HG03521 (cell line): ENCODE data around the gene MAP3K7CL.
"Not testable (repeated sequence)": the region's sequence is repeated elsewhere in the genome, so short reads cannot be mapped to it uniquely, and the experiment has no call there.

ENCODE experiments used
- ATAC-seq: cut with Tn5 transposase; IDR thresholded peaks from one replicate; pipeline ENCODE4 v1.9.1; 2021; ENCODE audit warnings: mild to moderate bottlenecking, moderate library complexity; ENCODE audit not compliant: unreplicated experiment

MAP3K7CL gene

DNA sequence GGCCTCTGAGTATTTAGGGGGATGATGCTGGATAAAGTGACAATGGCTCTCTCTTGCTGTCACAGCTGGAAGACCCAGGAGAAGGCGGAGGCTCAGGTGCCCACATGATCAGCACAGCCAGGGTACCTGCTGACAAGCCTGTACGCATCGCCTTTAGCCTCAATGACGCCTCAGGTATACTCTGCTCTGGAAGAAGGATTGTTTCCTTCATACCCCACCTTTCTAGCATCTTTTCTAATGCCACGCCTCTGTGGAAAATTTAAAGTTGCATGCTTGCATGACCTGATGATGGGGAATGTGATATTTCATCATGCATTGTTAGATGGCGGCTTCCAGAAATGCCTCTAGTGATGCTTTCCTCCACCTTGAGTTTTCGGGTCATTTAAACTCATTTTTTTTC lies 2.8 kb downstream of the MAP3K7CL start:
- ATAC-seq, result no peak

DNA sequence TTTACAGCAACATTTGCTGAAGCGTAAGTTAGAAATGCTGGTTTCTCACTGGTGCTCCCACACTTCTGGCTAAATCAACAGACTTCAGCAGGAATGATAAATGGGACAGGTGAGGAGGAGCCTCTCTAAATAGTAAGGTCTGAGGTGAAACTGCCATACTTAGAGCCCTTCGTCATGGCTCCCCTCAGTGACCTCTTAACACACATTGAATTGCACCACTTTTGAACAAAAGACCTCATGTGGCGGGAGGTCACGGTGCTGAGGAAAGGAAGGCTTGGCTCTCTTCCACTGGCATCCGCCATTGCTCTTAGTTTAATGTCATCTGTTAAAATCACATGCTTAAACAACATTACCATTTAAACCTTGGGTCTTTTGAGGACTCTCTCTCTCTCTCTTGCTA lies 3.4 kb downstream of the MAP3K7CL start:
- no peak for ATAC-seq

DNA sequence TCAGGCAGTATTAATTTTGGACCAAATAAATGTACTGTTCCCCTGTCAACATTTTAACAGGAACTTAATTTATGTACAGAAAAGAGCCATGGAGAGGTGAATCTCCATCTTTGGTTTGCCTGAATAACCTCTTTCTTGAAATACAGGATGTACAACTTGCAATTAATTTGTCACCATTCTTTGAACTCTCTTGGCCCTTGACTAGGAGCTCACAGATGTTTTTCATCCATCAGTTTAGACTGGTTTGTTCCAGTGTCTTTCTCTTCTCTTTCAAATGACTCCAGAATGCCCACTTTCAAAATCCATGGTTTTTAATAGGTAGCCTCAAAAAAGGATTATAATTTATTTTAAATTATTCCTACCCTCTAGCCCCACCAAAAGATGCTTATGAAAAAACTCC lies 5.0 kb downstream of the MAP3K7CL start:
- ATAC-seq, result no peak

DNA sequence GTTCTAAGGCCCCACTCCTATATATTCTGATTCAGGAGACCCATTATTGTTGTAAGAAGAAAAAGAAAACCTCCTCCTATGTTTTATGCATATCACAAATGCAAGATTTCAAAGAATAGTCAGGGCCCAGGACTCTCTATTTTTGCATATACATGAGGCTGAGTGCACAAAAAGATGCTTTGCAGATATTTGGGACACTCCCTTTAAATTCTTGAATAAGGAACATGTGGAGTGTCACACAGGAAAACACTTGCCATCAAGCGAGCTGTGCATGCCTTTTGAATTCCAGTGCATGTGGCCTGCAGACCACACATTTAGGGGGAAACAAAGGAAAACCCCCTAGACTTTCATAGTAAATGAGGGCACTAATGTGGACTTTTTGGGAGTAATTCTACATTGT lies 5.6 kb downstream of the MAP3K7CL start:
- no peak for ATAC-seq

DNA sequence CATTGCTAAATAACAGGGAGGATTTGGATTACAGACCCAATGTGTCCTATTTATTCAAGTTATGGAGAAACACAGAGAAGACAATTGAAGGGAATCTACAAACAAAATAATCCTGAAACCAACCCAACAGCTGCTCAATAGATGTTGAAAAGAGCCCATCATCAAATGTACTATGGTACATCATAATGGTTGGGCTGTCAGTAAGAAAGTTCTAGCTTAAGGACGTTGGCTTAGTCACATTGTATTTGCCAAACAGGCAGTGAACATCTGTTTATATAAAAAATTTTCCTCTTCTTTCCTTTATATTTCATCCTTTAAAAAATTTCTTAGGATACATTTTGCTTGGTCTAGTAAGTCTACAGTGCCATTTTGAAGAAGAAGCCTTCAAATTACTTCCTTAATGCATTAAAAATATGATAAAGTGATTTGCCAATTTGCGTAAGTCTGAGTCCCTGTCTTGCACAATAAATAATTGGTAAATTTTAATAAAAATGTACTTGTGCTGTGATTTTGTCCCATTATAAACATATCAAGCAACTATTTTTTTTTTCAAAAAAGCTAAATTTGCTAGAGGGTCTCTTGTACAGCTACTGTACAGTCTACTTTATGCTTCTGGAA lies 14.4 kb downstream of the MAP3K7CL start:
- ATAC-seq, result no peak

DNA sequence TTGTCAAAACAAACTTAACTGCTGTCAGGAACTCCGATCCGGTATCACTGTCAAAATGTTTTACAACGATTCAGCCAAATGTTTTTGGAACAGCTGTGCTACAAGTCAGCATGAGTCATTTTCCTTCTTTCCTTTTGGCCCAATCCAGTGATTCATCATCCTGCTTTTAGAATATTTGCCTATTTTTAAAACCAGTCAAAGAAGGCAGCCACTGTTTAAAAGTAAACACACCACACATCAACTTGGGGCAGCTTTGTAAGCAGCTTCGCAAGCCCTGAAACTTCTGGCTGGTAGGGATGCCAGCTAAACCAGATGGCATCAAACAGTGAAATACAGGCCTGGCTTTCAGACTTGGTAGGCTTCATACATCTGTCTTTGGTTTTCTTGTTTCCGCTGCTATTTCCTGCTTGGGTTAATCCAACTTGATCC lies 14.9 kb downstream of the MAP3K7CL start:
- ATAC-seq, result no peak

DNA sequence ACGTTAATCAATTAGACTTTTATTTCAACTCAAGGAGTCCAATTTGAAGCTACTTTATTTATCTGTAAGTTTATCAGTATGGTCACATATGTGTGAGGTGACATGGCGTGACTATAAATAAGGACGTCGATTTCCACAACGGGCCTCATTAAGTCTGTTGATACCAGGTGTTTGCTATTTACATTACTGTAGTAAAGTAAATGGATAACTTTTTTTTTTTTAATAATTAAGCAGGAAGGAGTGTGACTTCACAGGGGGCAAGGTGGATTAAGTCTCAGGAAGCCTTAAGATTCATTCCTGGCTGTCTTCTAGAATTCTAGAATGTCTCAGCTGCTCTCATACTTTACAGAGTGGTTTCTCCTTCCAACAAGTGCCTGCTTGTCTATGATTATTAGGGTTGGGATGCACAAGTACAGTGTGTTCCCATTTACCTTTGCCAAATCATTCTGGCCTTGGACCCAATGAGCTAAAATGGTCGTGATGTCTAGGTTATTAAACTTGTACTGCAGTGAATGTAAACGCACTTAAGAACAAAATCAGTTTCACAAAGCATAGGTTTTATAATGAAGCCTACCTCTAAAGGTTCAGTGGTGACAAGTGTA lies 15.5 kb downstream of the MAP3K7CL start:
- no peak for ATAC-seq

DNA sequence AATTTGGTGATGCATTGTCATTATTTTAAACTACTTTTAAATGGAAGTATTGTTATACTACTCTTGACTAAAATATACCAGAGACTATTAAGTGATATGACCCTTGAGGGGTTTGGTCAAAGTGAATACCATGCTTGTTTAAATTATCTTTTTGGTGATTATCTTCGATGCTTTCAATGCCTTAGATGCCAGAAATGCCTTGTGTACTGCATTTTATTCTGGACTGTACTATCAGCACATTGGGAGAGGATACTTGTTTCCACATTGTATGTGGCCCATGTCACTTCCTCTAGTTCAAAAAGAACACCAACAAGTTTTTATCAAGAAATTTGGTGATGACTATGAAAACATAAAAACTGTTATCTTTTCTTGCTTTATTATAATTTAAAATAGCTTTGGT lies 16.3 kb downstream of the MAP3K7CL start:
- ATAC-seq, result no peak

DNA sequence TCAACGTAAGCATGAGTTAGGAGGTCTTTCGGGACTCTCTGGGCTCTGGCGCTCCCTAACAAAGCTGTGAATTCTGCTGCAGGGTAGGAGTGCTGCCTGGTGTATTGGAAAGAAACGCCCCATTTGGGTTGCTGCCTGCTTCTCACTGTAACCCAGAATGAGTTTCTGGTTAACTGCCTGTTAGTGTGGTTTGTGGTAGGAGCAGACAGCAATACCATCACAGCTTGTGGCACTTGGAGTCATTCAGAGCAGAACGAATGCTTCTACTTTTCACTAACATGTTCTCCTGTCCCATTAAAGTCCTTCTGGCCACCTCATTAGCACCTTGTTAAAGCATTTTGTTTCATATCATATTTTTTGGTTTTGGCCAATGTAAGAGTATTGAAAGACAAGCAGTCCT lies 18.1 kb downstream of the MAP3K7CL start:
- no peak for ATAC-seq

DNA sequence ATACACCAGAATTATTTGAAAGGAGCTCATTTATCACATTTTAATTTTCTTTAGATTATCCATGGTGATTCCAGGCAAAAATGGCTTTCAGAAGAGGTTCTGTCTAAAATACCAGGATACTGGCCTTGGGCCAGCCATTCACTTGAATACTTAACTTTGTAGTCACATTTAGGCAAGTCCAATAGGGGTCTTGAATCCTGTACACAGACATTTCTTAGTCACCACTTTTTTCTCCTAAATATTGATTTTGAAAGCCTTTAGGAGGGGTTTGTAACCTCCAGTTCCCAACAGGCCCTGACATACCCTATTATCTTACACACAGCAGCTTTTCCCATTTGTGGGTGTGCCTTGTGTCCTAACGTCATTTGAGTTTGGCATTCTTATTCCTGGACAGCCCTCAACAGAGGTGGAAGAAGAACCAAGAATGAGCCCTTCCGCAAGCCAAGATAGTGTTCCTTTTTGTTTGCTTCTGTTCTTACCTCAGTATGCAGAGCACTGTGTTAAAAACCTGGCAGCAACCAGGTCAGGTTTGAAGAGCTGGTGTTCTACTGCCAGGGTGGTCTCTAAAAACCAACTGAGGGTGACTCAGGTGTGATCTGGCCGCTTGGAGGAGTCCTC lies 19.5 kb downstream of the MAP3K7CL start:
- no peak for ATAC-seq

DNA sequence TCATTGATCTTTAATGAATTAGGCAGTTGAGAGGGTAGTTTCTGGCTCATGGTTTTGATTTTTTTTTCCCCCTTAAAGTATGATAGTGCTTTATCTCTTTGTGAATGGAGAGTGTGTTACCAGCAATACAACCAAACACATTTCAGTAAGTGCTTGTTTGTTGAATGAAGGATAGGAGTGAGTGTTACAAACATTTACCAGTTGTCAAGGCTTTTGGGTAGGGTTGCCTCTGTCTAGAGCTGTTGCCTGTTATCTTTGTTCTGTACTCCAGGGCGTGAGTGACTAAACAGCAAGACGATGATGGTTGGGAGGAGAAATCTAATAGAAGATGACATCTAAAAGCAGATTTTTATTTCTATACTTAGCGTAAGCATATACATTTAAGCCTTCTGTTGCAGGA lies 21.5 kb downstream of the MAP3K7CL start:
- ATAC-seq, result no peak

DNA sequence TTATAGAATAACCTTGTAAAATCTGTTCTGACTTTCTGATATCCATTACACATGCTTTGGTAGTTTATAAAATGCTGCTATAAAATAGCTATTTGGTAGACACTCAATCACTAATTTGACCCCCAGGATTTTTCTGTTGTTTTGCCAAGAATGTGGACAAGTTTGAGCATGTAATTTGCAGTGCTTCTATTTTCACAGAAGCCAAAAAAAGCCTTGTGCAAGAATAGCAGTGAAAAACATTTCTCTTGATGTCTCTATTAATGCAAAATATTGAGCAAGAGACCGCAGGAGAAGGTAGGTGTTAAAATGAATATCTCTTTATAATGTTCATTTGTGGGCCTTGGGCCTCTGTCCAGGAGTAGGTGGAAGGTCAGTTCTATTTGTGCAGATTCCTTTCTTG lies 22.5 kb downstream of the MAP3K7CL start:
- no peak for ATAC-seq

DNA sequence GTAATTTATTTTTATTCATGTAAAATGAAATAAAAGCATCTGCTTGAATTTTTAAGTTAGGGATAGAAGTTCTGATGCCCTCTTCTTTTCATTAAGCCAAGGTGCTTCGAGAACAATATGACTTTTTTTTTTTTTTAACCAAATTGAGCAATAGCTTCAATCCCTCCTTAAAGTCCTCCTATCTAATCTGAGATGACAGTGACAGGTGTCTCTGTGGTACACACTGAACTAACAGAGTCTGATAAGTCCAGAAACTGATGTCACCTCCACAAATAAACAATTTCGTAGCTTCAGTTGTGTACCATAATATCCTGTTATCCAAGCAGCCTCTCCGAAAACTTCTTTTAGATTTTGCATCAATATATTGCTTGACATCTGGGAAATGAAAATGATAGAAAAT lies 23.8 kb downstream of the MAP3K7CL start:
- ATAC-seq, result no peak

DNA sequence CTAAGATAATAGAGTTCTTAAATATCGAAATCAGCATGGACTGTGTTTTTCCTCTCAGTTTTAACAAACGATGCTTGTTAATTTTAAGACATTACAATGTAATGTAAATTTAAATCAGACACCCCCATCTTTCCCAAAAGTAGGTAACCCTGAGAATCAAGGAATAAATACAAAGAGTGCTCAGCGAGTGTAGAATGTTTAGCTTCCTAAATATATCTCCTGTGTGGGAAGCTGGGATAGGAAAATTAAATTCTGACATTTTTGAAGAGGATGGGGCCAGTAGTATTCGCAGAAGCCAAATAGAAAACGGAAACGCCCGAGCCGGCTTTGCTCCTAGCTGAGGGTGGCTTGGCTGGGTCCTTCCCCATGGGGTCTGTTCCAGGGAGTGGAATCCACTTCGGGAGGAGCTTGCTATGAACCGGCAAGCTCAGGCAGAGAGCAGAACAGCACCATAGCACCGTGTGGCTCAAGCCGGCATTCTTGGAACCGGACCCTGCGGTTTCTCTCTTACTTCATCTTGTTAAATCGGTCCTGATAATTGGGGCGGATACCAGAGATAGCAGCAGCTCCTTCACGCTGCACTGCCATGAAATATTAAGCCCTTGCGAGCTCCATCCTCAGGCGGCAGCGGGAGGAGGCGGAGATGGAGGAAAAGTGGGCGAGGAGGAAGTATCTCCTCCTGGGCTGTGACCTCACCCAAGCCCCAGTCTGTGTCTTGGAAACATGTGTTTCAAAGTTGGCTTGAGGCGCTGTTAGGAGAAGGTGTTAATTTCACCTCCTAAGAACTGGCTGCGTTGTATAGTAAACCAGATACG lies 24.9 kb downstream of the MAP3K7CL start:
- no peak for ATAC-seq

DNA sequence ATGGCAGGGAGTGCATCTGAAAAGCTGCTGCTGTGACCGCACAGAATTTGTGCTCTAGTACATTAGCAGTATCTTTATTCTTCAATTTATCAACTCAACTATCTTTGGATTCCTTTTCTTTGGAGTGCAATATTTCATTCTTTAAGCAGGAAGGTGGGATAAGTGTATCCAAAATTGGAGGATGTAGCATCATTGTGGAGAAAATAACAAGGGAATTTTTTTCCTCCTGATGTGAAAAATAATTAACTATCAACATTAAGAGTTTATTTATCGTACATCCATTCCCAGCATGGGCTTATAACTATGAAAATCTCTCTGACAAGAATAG lies 25.5 kb downstream of the MAP3K7CL start:
- ATAC-seq, result no peak

DNA sequence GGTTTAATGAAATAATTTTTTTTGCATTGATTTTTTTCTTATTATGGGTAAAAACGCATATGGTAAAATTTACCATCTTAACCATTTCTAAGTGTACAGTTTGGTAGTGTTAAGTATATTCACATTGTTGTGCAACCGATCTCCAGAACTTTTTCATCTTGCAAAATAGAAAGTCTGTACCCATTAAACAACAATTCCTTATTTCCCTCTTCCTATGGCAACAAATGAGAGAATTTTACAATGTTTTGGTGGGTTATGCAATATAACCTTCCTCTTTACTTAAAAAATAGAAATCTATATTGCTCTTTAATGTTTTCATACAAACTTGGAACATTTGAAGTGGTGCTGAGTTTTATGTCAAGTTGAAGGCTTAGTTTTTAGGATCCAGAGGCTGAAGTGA lies 26.6 kb downstream of the MAP3K7CL start:
- no peak for ATAC-seq

DNA sequence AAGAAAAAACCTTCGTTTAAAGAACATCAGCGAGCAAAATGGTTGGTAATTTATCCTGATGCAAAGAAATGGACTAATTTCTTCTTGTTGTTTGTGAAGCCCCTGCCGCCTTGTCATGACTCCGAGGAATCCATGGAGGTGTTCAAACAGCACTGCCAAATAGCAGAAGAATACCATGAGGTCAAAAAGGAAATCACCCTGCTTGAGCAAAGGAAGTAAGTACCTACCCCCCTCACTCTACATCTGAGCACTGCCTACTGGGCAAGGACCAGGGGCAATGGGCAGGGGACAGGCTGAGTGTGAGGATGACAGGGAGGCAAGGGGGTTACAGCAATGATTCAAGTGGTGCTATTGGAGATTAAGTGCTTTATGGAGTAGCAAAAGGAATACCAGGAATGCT lies 29.4 kb downstream of the MAP3K7CL start:
- no peak for ATAC-seq

DNA sequence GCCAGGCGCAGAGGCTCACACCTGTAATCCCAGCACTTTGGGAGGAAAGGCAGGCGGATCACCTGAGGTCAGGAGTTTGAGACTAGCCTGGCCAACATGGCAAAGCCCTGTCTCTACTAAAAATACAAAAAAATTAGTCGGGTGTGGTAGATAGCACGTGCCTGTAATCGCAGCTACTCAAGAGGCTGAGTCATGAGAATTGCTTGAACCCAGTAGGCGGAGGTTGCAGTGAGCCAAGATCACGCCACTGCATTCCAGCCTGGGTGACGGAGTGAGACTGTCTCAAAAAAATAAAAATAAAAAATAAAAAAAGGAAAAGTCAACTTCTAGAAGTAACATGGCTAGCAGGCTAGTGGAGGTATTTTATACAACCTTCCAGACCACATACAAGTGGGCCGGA lies 32.4 kb downstream of the MAP3K7CL start:
- ATAC-seq, result not testable (repeated sequence)

DNA sequence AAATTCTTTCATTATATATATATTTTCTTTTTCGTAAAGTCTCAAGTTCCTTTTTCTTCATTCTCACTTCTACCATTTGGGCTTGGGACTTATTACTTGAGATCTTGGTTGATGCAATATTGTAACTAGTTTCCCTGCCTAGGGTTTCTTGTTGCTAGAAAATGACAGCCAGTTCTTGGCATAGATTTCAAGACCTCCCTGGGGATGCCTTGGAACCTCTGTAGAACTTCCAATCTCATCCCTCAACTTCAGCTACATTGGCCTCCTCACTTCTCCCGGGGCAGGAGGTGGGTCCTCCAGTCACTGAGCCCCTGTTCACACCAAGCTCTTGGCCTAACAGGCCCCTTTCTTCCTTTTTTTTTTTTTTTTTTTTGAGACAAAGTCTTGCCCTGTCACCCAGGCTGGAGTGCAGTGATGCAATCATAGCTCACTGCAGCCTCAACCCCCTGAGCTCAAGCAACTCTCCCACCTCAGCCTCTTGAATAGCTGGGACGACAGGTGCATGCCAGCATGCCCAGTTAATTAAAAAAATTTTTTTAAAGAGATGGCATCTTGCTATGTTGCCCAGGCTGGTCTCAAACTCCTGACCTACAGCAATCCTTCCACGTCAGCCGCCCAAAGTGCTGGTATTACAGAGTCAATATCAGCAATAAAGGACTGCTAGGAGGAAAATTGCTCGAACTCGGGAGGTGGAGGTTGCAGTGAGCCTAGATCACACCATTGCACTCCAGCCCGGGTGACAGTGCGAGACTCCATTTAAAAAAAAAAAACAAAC lies 33.1 kb downstream of the MAP3K7CL start:
- no peak for ATAC-seq

DNA sequence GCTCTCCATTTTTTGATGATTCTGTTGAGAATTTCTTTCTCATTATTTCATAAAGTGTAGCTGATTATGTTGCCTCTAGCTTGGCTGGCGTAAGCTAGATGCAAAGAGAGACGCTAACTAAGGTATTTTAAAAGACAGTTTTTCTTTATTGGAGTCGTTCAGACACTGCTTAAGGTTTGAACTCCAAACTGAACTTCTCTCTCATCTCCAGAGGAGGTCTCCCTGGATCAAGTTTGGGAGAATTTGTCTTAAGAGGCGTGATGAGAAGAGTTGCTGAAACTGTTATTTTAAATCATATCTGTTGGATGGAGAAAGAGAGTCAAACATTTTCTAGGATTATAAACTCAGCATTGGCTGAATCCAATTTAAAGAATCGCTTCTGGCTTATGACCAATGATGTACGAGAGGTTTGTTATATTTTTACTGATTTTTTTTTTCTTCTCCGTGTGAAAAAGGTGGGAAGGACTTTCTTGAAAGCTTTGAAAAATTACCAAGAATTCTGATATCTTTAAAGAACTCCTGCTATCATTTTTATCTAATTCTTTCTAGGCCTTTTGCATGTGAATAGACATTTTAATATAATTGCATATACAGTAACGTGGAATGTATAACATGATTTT lies 34.0 kb downstream of the MAP3K7CL start:
- no peak for ATAC-seq

DNA sequence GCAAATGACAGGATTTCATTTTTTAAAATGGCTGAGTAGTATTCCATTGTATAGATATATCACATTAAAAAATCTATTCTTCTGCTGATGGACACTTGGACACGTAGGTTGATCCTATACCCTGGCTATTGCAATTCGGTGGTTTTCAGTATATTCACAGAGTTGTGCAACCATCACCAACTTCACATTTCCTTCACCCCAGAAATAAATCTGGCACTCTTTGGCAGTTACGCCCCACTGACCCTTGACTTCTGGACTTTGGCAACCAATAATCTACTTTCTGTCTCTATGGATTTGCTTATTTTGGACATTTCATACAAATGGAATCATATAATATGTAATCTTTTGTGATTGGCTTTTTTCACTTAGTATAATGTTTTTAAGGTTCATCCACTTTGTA lies 35.9 kb downstream of the MAP3K7CL start:
- ATAC-seq, result no peak
